A673 (cell line): ENCODE measurements around the gene HLA-A. TPM values are rescaled to one million over a fixed set of nuclear protein-coding genes. Genes with fewer than 3 reads are reported as not detected.

Source experiments
- BruUV-seq: library from RNA; stranded (reverse); fragments of 400-500 nt; replicated peaks from 2 replicates; lab custom pipeline; 2021; lab: Mats Ljungman, UMichigan
- CTCF ChIA-PET: fragments of 300-600 bp; sonication (Branson Sonifier 250); formaldehyde crosslinking; loops from one replicate; lab custom pipeline; 2022; ENCODE audit warnings: antibody characterized with exemption; lab: Charles Lee
- POLR2A ChIA-PET: fragments of 300-600 bp; sonication (Branson Sonifier 250); formaldehyde crosslinking; loops from one replicate; lab custom pipeline; 2022; ENCODE audit warnings: antibody characterized with exemption; ENCODE audit not compliant: low non-redundant PET; lab: Charles Lee
- DNase-seq: peaks from one replicate; pipeline ENCODE4 v3.0.0-alpha.2; 2015; ENCODE audit warnings: low spot score
- H3K27ac ChIP-seq: fragments of 200-600 bp; sonication (generic); 2 replicates; pipeline ENCODE4 v1.5.1; 2016; ENCODE audit warnings: mixed run types, low read depth, mild to moderate bottlenecking, mixed read lengths, antibody characterized with exemption, low read length; ENCODE audit not compliant: poor library complexity, severe bottlenecking
- H3K27me3 ChIP-seq: fragments of 200-600 bp; sonication (generic); replicated peaks from 2 replicates; pipeline ENCODE4 v1.6.1; 2017; ENCODE audit warnings: mixed run types, low read depth, mild to moderate bottlenecking, mixed read lengths, antibody characterized with exemption, low read length; ENCODE audit not compliant: insufficient read depth, poor library complexity
- H3K36me3 ChIP-seq: fragments of 200-600 bp; sonication (generic); 2 replicates; pipeline ENCODE4 v1.6.1; 2016; ENCODE audit warnings: mixed run types, mild to moderate bottlenecking, mixed read lengths, antibody characterized with exemption, low read length; ENCODE audit not compliant: insufficient read depth, poor library complexity, severe bottlenecking
- H3K4me1 ChIP-seq: fragments of 200-600 bp; sonication (generic); 2 replicates; pipeline ENCODE4 v1.6.1; 2017; ENCODE audit warnings: mixed run types, mild to moderate bottlenecking, mixed read lengths, antibody characterized with exemption, low read length; ENCODE audit not compliant: insufficient read depth, poor library complexity, severe bottlenecking
- H3K4me3 ChIP-seq: fragments of 200-600 bp; sonication (generic); 2 replicates; pipeline ENCODE4 v1.5.1; 2016; ENCODE audit warnings: low read depth, mixed run types, mild to moderate bottlenecking, mixed read lengths, low read length; ENCODE audit not compliant: poor library complexity, severe bottlenecking
- H3K9me3 ChIP-seq: fragments of 200-600 bp; sonication (generic); 2 replicates; pipeline ENCODE4 v1.6.1; 2016; ENCODE audit warnings: mixed run types, low read depth, mild to moderate bottlenecking, mixed read lengths, antibody characterized with exemption, low read length; ENCODE audit not compliant: poor library complexity, severe bottlenecking
- EZH2 ChIP-seq: fragments of 200-600 bp; sonication (generic); IDR thresholded peaks from 2 replicates; pipeline ENCODE4 v1.6.1; 2017; ENCODE audit warnings: borderline replicate concordance, low read depth, mild to moderate bottlenecking, mixed read lengths, antibody characterized with exemption, low read length; ENCODE audit not compliant: poor library complexity, severe bottlenecking
- intact Hi-C: fragments of 100-400 bp; cut with micrococcal nuclease; formaldehyde crosslinking; loops from one replicate; pipeline ENCODE4 v1.10.0; 2022; ENCODE audit not compliant: unreplicated experiment
- total RNA-seq: library from RNA; stranded (reverse); gene quantifications from 2 replicates; pipeline ENCODE4 v1.2.3, GENCODE V29; 2021
- TF ChIP-seq, protein P1 (sequence below): fragments of 300-800, 200-600 bp; sonication (generic); conservative IDR thresholded peaks from 2 replicates; pipeline ENCODE4 v1.5.1; 2017; ENCODE audit warnings: low read depth, mild to moderate bottlenecking, antibody characterized with exemption, low read length, moderate library complexity, mixed read lengths

HLA-A gene
- total RNA-seq, 1 experiment from 2014 or later: 190 TPM

DNA sequence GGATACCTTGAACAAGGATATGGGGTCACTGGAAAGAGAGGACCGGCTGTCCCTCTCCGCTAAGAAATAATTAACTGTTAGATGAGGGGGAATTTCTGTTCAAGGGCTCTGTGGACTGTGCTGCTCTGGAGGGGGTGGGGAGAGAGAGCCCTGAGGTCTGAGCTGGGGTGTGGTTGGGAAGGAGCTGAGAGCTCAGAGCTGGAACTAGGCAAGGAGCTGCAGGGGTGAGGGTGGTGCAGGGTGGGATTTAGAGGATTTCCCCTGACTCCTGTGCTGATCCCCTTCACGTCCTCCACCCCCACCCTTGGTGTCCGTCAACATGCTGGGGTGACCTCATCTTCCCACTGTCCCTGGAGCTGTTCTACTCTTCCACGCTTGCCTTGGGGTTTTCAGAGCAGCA, 52.5 kb downstream of the HLA-A start:
- Histone ChIP-seq H3K36me3 (no peaks in the 10 kb centered on the region), H3K27ac (no peak overlapping the region), H3K4me1 (no peaks in the 10 kb centered on the region), H3K4me3 (no peak overlapping the region), H3K27me3 (no peaks in the 10 kb centered on the region), H3K9me3 (no peaks in the 10 kb centered on the region)
- DNase-seq: no peak
- CTCF ChIA-PET: no interaction called here
- POLR2A ChIA-PET: no interaction called here
- BruUV-seq: no TSS peak
- intact Hi-C loops: no loop called here
- TF ChIP-seq, protein P1, sequence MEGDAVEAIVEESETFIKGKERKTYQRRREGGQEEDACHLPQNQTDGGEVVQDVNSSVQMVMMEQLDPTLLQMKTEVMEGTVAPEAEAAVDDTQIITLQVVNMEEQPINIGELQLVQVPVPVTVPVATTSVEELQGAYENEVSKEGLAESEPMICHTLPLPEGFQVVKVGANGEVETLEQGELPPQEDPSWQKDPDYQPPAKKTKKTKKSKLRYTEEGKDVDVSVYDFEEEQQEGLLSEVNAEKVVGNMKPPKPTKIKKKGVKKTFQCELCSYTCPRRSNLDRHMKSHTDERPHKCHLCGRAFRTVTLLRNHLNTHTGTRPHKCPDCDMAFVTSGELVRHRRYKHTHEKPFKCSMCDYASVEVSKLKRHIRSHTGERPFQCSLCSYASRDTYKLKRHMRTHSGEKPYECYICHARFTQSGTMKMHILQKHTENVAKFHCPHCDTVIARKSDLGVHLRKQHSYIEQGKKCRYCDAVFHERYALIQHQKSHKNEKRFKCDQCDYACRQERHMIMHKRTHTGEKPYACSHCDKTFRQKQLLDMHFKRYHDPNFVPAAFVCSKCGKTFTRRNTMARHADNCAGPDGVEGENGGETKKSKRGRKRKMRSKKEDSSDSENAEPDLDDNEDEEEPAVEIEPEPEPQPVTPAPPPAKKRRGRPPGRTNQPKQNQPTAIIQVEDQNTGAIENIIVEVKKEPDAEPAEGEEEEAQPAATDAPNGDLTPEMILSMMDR: no peak
- no peak for TF ChIP-seq EZH2

DNA sequence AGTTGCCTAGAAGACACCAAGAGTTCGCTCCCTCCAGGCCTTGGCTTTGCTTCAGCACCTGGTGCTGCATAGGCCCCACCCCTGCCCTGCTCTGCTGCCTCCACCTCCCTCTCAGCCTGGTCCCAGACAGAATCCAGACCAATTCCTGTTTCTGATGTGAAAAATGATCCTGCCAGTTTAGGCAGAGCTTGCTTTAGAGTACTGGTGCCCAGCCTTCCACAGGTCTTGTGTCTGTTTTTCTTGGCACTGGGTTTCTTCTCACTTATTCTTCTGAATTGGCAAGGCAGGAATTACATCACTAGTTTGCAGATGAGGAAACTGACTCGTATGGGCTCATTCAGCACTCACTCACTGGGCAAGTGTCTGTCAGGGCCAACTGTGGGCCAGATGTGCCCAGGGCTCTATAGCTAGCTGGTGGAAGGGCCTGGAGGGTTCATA, 53.0 kb downstream of the HLA-A start:
- ChIA-PET CTCF (no interaction called here), POLR2A (no interaction called here)
- BruUV-seq: no TSS peak
- no peak overlapping the region for H3K27ac ChIP-seq
- intact Hi-C loops: no loop called here
- no peaks in the 10 kb centered on the region for H3K4me1 ChIP-seq
- DNase-seq: no peak
- no peaks in the 10 kb centered on the region for H3K36me3 ChIP-seq
- H3K4me3 ChIP-seq: no peak overlapping the region
- H3K27me3 ChIP-seq: no peaks in the 10 kb centered on the region
- H3K9me3 ChIP-seq: no peaks in the 10 kb centered on the region
- TF ChIP-seq, protein P1: no peak
- no peak for TF ChIP-seq EZH2

Other genes with a start within 250 kb of the HLA-A start
- 0.68 TPM in 1 of 2 replicates, not detected in the other for gene HLA-F, start 219.1 kb upstream of the HLA-A start, total RNA-seq
- gene HLA-G, start 114.7 kb upstream of the HLA-A start, total RNA-seq: not detected in 2 replicates
- gene POLR1H, start 118.7 kb downstream of the HLA-A start, total RNA-seq: 30.9 and 34.2 TPM in 2 replicates
- 46.2 and 46.8 TPM in 2 replicates for gene PPP1R11, start 124.7 kb downstream of the HLA-A start, total RNA-seq
- not detected in 2 replicates for gene RNF39, start 133.2 kb downstream of the HLA-A start, total RNA-seq
- gene TRIM31, start 170.6 kb downstream of the HLA-A start, total RNA-seq: not detected in 2 replicates
- not detected in 2 replicates for gene TRIM40, start 193.6 kb downstream of the HLA-A start, total RNA-seq
- gene TRIM10, start 218.7 kb downstream of the HLA-A start, total RNA-seq: not detected in 2 replicates
- not detected in 2 replicates for gene TRIM15, start 221.0 kb downstream of the HLA-A start, total RNA-seq